Vagina (tissue), 2 donors: ENCODE results near the gene METTL25. TPM values are rescaled to one million over a fixed set of nuclear protein-coding genes. Genes with fewer than 3 reads are reported as not detected.
A peak's percentile ranks its signal among the peaks of the same experiment; 100 is the strongest.

Experiments used
- DNase-seq, 2 donors: peaks; one replicate each; pipeline ENCODE4 v3.0.0-alpha.2; 2017; ENCODE audit errors: extremely low spot score in 2 of 2
- H3K27ac ChIP-seq: fragments of 200-600 bp; sonication (generic); one replicate; pipeline ENCODE4 v1.5.1; 2019
- H3K27me3 ChIP-seq: fragments of 200-600 bp; sonication (generic); one replicate; pipeline ENCODE4 v1.5.1; 2019
- H3K36me3 ChIP-seq, 2 donors: fragments of 200-600 bp; sonication (generic); one replicate each; pipeline ENCODE4 v1.5.1; 2017 to 2019
- H3K4me1 ChIP-seq: fragments of 200-600 bp; sonication (generic); one replicate; pipeline ENCODE4 v1.5.1; 2019
- H3K4me3 ChIP-seq, 2 donors: fragments of 200-600 bp; sonication (generic); 1 replicate in 1 of 2; 2 replicates in 1 of 2; pipeline ENCODE4 v1.5.1; 2016 to 2019
- H3K9me3 ChIP-seq: fragments of 200-600 bp; sonication (generic); one replicate; pipeline ENCODE4 v1.5.1; 2019
- CTCF ChIP-seq, 3 experiments: fragments of 450-650 bp in 2 of 3; fragments of 200-600 bp in 1 of 3; sonication (generic) in 1 of 3; IDR thresholded peaks; one replicate each; pipeline ENCODE4 v1.5.1; 2017 to 2019; ENCODE audit warnings: antibody characterized with exemption in 3 of 3, mild to moderate bottlenecking in 2 of 3, moderate library complexity in 2 of 3
- POLR2A ChIP-seq, 2 donors: fragments of 450-650 bp; IDR thresholded peaks; one replicate each; pipeline ENCODE4 v1.6.1; 2017; ENCODE audit warnings: antibody characterized with exemption in 2 of 2, mild to moderate bottlenecking in 2 of 2, moderate library complexity in 2 of 2
- POLR2AphosphoS5 ChIP-seq, 2 donors: sonication (generic); formaldehyde crosslinking; IDR thresholded peaks; one replicate each; pipeline ENCODE4 v1.9.0; 2017; ENCODE audit warnings: antibody characterized with exemption in 2 of 2, mild to moderate bottlenecking in 2 of 2, low read depth in 1 of 2; ENCODE audit not compliant: insufficient read depth in 1 of 2
- intact Hi-C: fragments of 100-400 bp; cut with DNase I; formaldehyde crosslinking; loops from one replicate; pipeline ENCODE4 v1.15.1; 2023
- total RNA-seq: library from RNA; depleted of rRNA; stranded (reverse); fragments of >200 nt; gene quantifications from one replicate; pipeline ENCODE4 v1.2.3, GENCODE V29; 2016

Gene METTL25
- total RNA-seq: 29.0 TPM

GRCh38 chr12:82358200-82359114 lies at the start of gene METTL25, which contains the start of gene CCDC59:
Gene METTL25, plus strand, starts transcription at chr12:82358529. Its CDS starts 37 bp downstream, at chr12:82358566.
Gene CCDC59, minus strand, starts transcription at chr12:82358387. Its CDS starts 11 bp downstream, at chr12:82358376.
- H3K9me3 ChIP-seq: no peaks in the 10 kb centered on the region
- no peaks in the 10 kb centered on the region for H3K27me3 ChIP-seq
- H3K36me3 ChIP-seq: peaks cover 0 to 26% of the 10 kb centered on the region in 2 donors
- peak in 1 of 2 donors; percentile 50 for TF ChIP-seq POLR2A (IDR thresholded peaks at IDR 0.05)
- peak; percentile 95 to 97 for TF ChIP-seq POLR2AphosphoS5 (IDR thresholded peaks at IDR 0.05; ENCODE audit: insufficient read depth in 1 of 2, low read depth in 1 of 2)
- peak; percentile 78 to 98 (median 90) for TF ChIP-seq CTCF (IDR thresholded peaks at IDR 0.05)
- H3K4me3 ChIP-seq: peak within 1 kb of the TSS; percentile 58 to 80
- peaks cover 49% of the 10 kb centered on the region for H3K4me1 ChIP-seq
- peak within 1 kb of the TSS; percentile 90 for H3K27ac ChIP-seq
- DNase-seq: peak; percentile 97 to 99
- intact Hi-C loops: no loop called here

DNA sequence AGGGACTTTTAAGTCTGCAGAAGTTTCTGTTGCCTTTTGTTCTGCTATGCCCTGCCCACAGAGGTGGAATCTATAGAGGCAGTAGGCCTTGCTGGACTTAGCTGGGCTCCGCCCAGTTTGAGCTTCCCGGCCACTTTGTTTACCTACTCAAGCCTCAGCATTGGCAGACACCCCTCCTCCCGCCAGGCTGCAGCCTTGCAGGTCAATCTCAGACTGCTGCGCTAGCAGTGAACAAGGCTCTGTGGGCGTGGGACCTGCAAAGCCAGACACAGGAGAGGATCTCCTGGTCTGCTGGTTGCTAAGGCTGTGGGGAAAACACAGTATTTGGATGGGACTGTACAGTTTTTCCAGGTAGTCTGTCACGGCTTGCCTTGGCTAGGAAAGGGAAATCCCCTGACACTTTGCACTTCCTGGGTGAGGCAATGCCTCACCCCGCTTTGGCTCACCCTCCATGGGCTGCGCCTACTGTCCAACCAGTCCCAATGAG lies 43.9 kb upstream of the METTL25 start:
- no peak for DNase-seq
- Histone ChIP-seq H3K36me3 (no peaks in the 10 kb centered on the region), H3K27ac (no peak overlapping the region), H3K27me3 (no peaks in the 10 kb centered on the region), H3K4me3 (no peak overlapping the region), H3K9me3 (no peaks in the 10 kb centered on the region), H3K4me1 (no peaks in the 10 kb centered on the region)
- TF ChIP-seq POLR2A (IDR thresholded peaks at IDR 0.05) (no peak), CTCF (IDR thresholded peaks at IDR 0.05) (no peak)
- intact Hi-C loops: no loop called here

GRCh38 chr12:82319276-82319675 lies 39.1 kb upstream of the METTL25 start:
- no peak for DNase-seq
- Histone ChIP-seq H3K27me3 (no peaks in the 10 kb centered on the region), H3K4me1 (no peaks in the 10 kb centered on the region), H3K36me3 (no peaks in the 10 kb centered on the region), H3K9me3 (no peaks in the 10 kb centered on the region), H3K4me3 (no peak overlapping the region), H3K27ac (no peak overlapping the region)
- TF ChIP-seq POLR2A (IDR thresholded peaks at IDR 0.05): no peak
- TF ChIP-seq POLR2AphosphoS5 (IDR thresholded peaks at IDR 0.05; ENCODE audit: insufficient read depth in 1 of 2, low read depth in 1 of 2): no peak
- intact Hi-C loops: no loop called here

GRCh38 chr12:82325540-82326336 lies 32.6 kb upstream of the METTL25 start:
- intact Hi-C loops: no loop called here
- no peaks in the 10 kb centered on the region for H3K36me3 ChIP-seq
- H3K4me1 ChIP-seq: no peaks in the 10 kb centered on the region
- no peak for DNase-seq
- TF ChIP-seq CTCF (IDR thresholded peaks at IDR 0.05): no peak
- no peak for TF ChIP-seq POLR2A (IDR thresholded peaks at IDR 0.05)
- TF ChIP-seq POLR2AphosphoS5 (IDR thresholded peaks at IDR 0.05; ENCODE audit: insufficient read depth in 1 of 2, low read depth in 1 of 2): no peak
- no peaks in the 10 kb centered on the region for H3K9me3 ChIP-seq
- no peak overlapping the region for H3K4me3 ChIP-seq
- no peak overlapping the region for H3K27ac ChIP-seq
- H3K27me3 ChIP-seq: no peaks in the 10 kb centered on the region

DNA sequence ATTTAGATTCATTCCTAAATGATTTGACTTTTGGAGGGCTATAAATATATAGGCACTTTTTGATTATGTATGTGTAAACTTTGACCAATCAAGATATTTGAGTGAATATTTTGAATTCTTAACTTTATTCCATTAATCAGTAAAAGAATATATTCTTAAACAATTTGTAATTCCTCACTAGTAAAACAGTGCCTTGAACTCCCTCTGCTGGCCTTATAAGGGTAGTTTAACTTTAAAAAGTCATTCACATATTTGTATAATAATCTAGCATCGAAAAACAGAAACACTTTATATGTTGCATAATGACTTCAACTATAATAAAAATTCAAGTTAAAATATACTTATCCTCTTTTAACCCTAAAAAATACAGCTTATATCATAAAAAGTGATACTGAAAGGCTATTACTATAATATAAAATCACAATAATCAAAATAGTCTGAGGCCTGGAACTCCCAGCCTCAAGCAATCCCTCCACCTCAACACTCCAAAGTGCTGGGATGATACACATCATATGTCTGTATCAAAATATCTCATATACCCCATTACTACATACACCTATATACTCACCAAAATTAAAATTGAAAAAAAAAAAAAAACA lies 31.3 kb upstream of the METTL25 start:
- Histone ChIP-seq H3K27ac (no peak overlapping the region), H3K4me3 (no peak overlapping the region), H3K27me3 (no peaks in the 10 kb centered on the region), H3K9me3 (no peaks in the 10 kb centered on the region), H3K4me1 (no peaks in the 10 kb centered on the region), H3K36me3 (no peaks in the 10 kb centered on the region)
- intact Hi-C loops: no loop called here
- DNase-seq: no peak
- TF ChIP-seq POLR2A (IDR thresholded peaks at IDR 0.05): no peak
- no peak for TF ChIP-seq POLR2AphosphoS5 (IDR thresholded peaks at IDR 0.05; ENCODE audit: insufficient read depth in 1 of 2, low read depth in 1 of 2)
- peak in 2 of 3 experiments; percentile 30 to 38 for TF ChIP-seq CTCF (IDR thresholded peaks at IDR 0.05)
